NCI-H1092 treated with DMSO at 0.1 percent for 48 hours (cell line): ENCODE measurements around the gene GFAP.

Experiments used
- DNase-seq: peaks from one replicate; lab custom pipeline; 2025; lab: John Stamatoyannopoulos, UW

The GFAP gene

GRCh38 chr17:44899074-44899782 is 16.1 kb downstream of the GFAP start, which contains the start of gene EFTUD2:
EFTUD2 (minus strand) TSS chr17:44899445; CDS start chr17:44894521, 4,924 bp downstream.
- DNase-seq: peak; percentile 97

GRCh38 chr17:44898768-44899073 is 16.6 kb downstream of the GFAP start:
- no peak for DNase-seq

- DNase-seq: no peak
Observed at GRCh38 chr17:44894642-44895041, 20.7 kb downstream of the GFAP start.

DNA sequence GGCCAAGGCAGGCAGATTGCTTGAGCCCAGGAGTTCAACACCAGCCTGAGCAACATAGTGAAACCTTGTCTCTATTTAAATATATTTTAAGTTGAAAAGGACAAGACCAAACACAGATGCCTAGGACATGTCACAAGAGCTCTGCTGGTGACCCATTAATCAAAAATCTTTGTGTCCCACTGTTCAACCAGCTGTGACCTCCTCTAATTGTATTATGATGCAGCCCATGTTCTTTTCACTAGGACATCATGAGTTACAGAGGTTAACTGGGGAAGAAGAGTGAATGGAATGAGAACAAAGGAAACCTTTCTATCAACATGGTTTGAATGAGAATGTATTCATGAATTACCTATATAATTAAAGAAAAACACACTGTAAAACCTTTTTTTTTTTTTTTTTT is 23.1 kb downstream of the GFAP start:
- DNase-seq: no peak

- no peak for DNase-seq
Observed at GRCh38 chr17:44889003-44889402, 26.3 kb downstream of the GFAP start.

DNA sequence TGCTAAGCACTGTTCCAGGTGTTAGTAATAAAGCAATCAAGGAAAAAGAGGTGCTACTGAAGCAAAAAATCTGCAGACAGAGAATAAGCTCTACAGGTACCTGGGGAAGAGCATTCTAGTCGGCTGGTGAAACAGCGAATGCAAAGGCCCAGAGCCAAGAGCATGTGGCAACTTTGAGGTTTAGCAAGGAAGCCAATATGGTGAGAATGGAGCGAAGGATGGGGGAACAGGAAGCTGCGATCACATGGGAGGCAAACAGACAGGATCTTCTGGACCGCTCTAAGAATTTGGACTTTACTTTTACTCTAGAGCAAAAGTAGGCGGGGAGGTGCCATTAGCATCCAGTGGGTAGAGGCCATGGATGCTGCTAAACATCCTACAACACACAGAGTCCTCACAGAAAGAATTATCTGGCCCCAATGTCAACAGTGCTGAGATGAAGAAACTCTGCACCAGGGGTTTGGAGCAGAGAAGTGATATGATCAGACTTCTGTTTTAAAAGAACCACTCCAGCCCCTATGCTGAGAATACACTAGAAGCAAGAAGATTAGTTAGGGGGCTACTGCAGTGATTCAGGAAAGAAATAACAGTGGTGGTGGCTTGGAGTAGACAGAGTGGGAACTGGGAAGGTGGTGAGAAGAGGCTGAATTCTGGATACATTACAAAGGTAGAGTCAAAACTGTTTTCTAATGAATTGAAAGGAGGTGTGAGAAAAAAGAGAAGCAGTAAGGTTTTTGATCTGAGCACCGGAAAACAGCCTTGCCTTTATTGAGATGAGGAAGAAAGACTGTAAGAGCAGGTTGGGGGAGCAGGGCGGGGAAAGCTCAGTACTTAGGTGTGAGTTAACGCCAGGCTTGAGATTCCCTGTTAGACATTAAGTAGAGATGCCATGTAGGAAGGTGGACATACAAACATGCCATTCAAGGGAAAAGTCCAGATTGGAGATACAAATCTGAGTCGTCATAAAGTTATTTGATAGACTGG is 27.0 kb downstream of the GFAP start:
- no peak for DNase-seq

GRCh38 chr17:44887016-44887415 is 28.3 kb downstream of the GFAP start:
- DNase-seq: no peak

GRCh38 chr17:44884941-44885340 is 30.4 kb downstream of the GFAP start:
- no peak for DNase-seq

GRCh38 chr17:44881145-44881544 is 34.2 kb downstream of the GFAP start:
- no peak for DNase-seq

DNA sequence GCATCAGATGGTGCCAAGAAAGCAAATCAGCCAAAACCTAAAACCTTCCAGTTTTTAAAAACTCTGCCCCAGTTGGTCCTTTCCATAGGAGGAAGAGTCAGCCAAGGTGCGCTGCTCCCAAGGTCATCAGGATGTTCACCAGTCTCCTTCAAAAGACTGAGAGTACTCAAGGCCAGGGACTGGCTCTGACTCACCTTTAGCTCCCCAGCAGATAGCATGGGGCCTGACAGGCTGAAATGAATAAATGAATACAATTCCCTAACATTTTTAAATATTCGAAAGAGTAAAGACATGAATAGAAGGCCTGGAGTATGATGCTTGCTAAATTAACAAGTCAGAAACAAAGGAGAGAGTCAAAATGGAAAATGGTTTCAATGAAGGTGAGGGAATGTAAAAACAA is 35.2 kb downstream of the GFAP start:
- DNase-seq: no peak

GRCh38 chr17:44879376-44879775 is 35.9 kb downstream of the GFAP start:
- no peak for DNase-seq

DNA sequence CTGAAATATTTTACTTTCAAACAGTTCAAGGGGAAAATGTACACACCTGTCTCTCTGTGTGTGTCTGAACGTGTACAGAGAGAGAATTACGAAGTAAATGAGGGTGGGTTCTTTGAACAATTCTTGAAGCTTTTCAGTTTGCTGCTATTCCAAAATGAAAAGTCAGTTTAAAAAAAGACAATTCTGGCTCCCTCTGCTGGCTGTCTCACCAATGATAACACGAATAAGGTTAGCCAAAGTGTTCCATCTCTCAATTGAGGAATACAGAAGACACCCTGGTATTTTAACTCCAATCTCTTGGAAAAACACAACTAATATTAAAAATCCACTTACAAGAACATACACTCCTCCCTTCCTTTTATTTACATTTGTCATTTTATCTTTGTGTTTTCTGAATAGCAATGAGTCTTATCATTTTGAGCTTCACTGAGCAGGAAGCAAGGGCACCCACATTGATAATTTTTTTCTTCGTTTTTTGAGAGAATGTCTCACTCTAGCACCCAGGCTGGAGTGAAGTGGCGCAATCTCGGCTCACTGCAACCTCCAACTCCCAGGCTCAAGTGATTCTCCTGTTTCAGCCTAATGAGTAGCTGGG is 36.6 kb downstream of the GFAP start:
- DNase-seq: no peak

DNA sequence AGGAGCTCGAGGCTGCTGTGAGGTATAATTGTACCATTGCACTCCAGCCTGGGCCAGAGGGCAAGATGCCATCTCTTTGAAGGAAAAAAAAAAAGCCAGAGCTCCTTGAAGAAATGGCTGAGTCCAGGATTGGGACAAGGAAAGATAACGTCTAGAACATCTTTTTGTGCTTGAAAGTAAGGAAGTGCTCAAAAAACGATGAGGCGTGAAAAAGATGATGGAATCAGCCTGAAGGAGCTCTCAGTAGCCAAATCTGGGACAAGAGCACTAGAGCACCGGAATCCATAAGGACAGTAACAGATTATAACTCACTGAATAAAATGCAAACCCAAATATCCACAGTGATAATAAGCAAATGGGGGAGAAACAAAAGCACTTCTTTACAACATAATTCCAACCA is 38.2 kb downstream of the GFAP start:
- DNase-seq: no peak

DNA sequence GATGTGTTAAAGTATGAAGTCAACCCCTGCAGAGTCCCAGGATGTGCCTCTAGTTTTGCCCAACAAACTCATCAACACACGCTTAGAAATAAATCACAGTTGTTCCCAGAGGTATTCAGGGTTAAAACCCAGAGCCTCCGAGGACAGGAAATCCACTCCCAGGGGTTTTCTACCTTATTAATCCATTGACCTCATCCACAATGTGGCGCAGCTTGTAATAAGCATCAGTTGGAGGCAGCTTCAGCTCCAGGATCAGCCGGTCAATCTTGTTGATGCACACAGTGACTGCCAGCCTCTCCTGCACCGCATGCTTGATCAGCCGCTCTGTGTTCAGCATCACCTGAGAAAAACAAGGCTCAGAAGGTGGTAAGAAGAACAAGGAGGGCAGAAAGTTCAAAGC is 39.5 kb downstream of the GFAP start:
- DNase-seq: no peak

DNA sequence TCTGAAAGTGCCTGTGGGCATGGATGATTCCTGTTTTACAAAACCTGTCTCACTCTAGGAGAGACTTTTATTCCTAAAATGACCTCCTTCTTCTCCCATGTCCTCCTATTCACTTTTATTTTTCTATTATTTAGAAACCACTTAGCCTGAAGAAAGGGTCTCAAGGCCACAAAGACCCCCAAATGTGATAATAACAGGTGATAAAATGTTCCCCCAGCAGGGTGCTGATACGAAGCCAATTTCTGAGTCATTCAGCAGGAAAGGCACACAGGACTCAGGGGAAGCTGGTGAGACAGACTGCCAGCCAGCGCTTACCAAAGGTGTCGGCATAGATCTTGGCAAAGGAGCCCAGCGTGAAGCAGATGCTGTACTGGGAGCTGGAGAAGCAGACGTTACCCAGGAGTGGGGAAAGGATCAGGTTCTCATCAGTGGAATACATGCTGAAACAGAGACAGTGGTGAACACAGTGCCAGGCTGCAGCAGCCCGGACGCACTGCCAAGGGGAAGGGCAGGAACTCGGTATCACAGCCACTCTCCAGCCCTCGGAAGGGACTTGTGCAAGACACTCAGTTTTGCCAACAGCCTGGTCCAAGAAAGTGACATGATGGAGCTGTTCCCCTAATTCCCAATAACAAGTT is 43.0 kb downstream of the GFAP start:
- DNase-seq: peak; percentile 90

DNA sequence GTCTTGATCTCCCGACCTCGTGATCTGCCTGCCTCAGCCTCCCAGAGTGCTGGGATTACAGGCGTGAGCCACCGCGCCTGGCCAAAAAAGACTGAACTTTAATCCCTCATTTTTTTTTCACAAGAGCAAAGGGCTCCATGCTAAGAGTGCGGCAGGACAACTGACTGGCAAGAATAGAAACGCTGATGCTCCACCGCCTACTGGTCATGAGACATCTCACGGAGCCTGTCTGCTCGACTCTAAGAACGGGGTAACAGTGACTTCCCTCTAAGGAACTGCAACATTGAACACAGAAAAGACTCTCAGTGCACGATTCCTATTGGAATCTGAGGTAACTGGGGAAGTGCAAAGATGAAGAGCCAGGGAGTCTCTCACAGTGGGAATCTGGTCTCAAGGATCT is 43.7 kb downstream of the GFAP start:
- DNase-seq: no peak

DNA sequence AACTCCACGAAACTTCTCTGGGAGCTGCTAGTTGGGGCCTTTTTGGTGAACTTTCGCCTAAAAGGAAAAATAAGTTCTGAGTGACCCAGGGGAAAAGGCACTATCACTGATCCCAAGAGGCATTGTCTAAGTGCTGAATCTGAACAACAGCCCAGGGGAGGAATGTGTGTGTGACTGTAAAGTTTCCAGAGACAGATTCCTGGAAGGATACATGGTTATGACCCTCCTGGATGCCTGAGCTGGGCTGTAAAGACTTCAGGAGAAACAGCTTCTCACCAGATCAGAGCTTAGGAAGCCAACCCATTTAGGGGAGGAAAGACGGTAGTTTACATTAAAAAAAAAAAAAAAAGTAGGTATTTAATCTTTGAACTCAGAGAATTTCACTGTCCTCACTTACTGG is 47.5 kb downstream of the GFAP start:
- no peak for DNase-seq

DNA sequence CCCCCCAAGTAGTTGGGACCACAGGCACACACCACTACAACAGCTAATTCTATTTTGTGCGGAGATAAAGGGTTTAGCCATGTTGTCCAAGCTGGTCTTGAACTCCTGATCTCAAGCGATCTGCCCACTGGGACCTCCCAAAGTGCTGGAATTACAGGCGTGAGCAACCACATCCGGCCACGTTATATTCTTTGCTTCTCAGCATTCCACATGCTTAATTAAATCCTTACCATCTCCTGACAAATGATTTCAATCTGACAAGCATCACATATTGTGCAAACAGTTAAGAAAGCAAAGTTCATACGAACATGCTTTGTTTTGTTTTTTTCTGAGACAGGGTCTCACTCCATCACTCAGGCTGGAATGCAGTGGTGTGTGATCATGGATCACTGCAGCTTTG is 49.4 kb downstream of the GFAP start:
- DNase-seq: no peak

- peak; percentile 74 for DNase-seq
Observed at GRCh38 chr17:44865231-44865660, 50.1 kb downstream of the GFAP start.

GRCh38 chr17:44864831-44865230 is 50.5 kb downstream of the GFAP start:
- DNase-seq: no peak

DNA sequence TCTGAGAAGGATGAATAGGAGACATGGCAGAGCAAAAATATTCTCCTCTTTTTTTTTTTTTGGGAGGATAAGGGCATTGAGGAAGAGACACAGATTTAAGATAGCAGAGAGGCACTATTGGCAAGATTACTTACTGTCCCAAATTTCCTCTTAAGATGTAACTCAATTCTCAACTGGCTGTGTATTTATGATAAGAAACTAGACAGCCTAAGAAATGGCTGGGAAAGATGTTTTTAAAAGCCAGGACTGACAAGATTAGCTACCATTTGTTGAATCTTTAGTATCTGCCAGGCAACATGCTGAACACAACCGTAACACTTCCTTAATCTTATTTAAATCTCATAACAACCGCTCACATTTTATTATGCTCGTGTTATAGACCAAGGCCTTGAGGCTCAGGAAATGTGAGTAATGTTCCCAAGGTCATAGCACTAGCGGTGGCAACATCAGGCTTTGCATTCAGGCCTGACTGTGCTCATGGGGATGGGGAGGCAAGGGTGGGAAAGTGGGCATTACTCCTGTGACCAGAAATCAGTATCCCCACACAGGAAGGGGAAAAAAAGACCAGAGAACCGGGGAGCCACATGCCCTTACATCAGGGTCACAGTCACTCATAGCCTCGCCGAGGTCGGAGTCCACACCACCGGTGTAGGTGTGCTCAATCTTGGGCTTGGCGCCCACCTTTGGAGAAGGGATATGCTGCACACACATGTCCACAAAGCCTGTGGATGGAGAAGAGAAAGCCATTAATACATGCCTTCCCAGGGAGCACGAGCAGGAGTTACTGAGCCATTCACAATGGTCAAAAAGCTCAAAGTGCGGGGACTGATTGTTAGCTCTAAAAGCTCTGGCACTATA is 52.0 kb downstream of the GFAP start:
- DNase-seq: no peak
